Smooth muscle cell (in vitro differentiated cells): Measurements from ENCODE around the gene FAAH. TPM values are rescaled to one million over a fixed set of nuclear protein-coding genes. Genes with fewer than 3 reads are reported as not detected.

Experiments used
- DNase-seq: peaks from one replicate; lab custom pipeline; 2025; ENCODE audit not compliant: unreplicated experiment; lab: John Stamatoyannopoulos, UW
- H2AFZ ChIP-seq: fragments of 200-600 bp; sonication (generic); 2 replicates; pipeline ENCODE4 v1.6.0; 2016; ENCODE audit warnings: antibody characterized with exemption, low read depth, mild to moderate bottlenecking
- H3F3A ChIP-seq: fragments of 200-600 bp; sonication (generic); 2 replicates; pipeline ENCODE4 v1.6.0; 2017; ENCODE audit warnings: antibody characterized with exemption, low read depth
- H3K27ac ChIP-seq: fragments of 200-600 bp; sonication (generic); 2 replicates; pipeline ENCODE4 v1.5.1; 2016; ENCODE audit warnings: low read depth, mild to moderate bottlenecking
- H3K27me3 ChIP-seq: fragments of 200-600 bp; sonication (generic); 2 replicates; pipeline ENCODE4 v1.6.1; 2016; ENCODE audit warnings: low read depth, mild to moderate bottlenecking
- H3K36me3 ChIP-seq: fragments of 200-600 bp; sonication (generic); 2 replicates; pipeline ENCODE4 v1.5.1; 2016; ENCODE audit warnings: low read depth
- H3K4me1 ChIP-seq: fragments of 200-600 bp; sonication (generic); 2 replicates; pipeline ENCODE4 v1.5.1; 2016; ENCODE audit warnings: low read depth
- H3K4me2 ChIP-seq: fragments of 200-600 bp; sonication (generic); 2 replicates; pipeline ENCODE4 v1.6.0; 2016; ENCODE audit warnings: mild to moderate bottlenecking
- H3K4me3 ChIP-seq: fragments of 200-600 bp; sonication (generic); 2 replicates; pipeline ENCODE4 v1.5.1; 2016; ENCODE audit warnings: mild to moderate bottlenecking
- H3K79me2 ChIP-seq: fragments of 200-600 bp; sonication (generic); 2 replicates; pipeline ENCODE4 v1.6.0; 2016; ENCODE audit warnings: low read depth, mild to moderate bottlenecking
- H3K9ac ChIP-seq: fragments of 200-600 bp; sonication (generic); 2 replicates; pipeline ENCODE4 v1.6.0; 2016; ENCODE audit warnings: low read depth
- H3K9me3 ChIP-seq: fragments of 200-600 bp; sonication (generic); replicated peaks from 2 replicates; pipeline ENCODE4 v1.5.1; 2016; ENCODE audit warnings: low read depth
- H4K20me1 ChIP-seq: fragments of 200-600 bp; sonication (generic); 2 replicates; pipeline ENCODE4 v1.6.0; 2016; ENCODE audit warnings: low read depth
- WGBS: methylation state at CpG from one replicate; pipeline ENCODE4 v1.1.7; 2016; ENCODE audit warnings: low lambda C conversion rate; 5-methylcytosine and 5-hydroxymethylcytosine counted together
- polyA plus RNA-seq: library from polyadenylated mRNA; unstranded; fragments of >200 nt; fragmentation: Nextera tagmentation; extraction: Ambion mirVana; gene quantifications from 2 replicates; pipeline ENCODE4 v1.2.1, GENCODE V29; 2016
- total RNA-seq: library from RNA; depleted of rRNA; stranded (reverse); fragments of >200 nt; gene quantifications from 2 replicates; pipeline ENCODE4 v1.2.3, GENCODE V29; 2014
- TF ChIP-seq, protein P1 (sequence below): fragments of 200-600 bp; sonication (generic); IDR thresholded peaks from 2 replicates; pipeline ENCODE4 v1.5.1; 2017; ENCODE audit warnings: borderline replicate concordance, mild to moderate bottlenecking, antibody characterized with exemption; ENCODE audit not compliant: insufficient read depth, poor library complexity, severe bottlenecking

Gene FAAH
- total and polyA plus RNA-seq, 2 experiments from 2014 or later = 5.7 to 11.1 TPM

DNA sequence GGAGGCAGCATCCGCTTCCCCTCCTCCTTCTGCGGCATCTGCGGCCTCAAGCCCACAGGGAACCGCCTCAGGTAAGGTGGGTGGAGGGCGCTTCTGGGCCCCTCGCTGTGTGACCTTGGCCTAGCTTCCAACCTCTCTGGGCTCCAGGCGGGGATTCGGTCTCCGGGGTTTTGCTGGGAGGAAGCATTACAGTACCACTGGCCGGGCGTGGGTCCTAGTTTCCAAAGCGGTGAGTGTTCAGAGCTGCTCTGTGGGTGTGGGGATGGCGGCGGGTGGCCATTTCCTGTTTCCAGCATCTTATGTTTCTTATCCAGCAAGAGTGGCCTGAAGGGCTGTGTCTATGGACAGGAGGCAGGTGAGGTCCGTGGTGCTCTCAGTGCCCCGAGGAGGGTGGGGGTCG, 11.6 kb downstream of the FAAH start:
- H3K9me3 ChIP-seq = no peaks in the 10 kb centered on the region
- TF ChIP-seq, protein P1, sequence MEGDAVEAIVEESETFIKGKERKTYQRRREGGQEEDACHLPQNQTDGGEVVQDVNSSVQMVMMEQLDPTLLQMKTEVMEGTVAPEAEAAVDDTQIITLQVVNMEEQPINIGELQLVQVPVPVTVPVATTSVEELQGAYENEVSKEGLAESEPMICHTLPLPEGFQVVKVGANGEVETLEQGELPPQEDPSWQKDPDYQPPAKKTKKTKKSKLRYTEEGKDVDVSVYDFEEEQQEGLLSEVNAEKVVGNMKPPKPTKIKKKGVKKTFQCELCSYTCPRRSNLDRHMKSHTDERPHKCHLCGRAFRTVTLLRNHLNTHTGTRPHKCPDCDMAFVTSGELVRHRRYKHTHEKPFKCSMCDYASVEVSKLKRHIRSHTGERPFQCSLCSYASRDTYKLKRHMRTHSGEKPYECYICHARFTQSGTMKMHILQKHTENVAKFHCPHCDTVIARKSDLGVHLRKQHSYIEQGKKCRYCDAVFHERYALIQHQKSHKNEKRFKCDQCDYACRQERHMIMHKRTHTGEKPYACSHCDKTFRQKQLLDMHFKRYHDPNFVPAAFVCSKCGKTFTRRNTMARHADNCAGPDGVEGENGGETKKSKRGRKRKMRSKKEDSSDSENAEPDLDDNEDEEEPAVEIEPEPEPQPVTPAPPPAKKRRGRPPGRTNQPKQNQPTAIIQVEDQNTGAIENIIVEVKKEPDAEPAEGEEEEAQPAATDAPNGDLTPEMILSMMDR = no peak
- H4K20me1 ChIP-seq = no peaks in the 10 kb centered on the region
- no peak overlapping the region for H2AFZ ChIP-seq
- H3K36me3 ChIP-seq = no peaks in the 10 kb centered on the region
- no peak overlapping the region for H3K4me3 ChIP-seq
- H3K4me1 ChIP-seq = peaks cover 8% of the 10 kb centered on the region
- no peaks in the 10 kb centered on the region for H3F3A ChIP-seq
- no peaks in the 10 kb centered on the region for H3K79me2 ChIP-seq
- H3K4me2 ChIP-seq = no peak overlapping the region
- no peak for DNase-seq
- H3K27me3 ChIP-seq = no peaks in the 10 kb centered on the region
- 93% methylated on average over 15 of the region's 17 CpGs for WGBS
- no peak overlapping the region for H3K27ac ChIP-seq
- no peak overlapping the region for H3K9ac ChIP-seq

DNA sequence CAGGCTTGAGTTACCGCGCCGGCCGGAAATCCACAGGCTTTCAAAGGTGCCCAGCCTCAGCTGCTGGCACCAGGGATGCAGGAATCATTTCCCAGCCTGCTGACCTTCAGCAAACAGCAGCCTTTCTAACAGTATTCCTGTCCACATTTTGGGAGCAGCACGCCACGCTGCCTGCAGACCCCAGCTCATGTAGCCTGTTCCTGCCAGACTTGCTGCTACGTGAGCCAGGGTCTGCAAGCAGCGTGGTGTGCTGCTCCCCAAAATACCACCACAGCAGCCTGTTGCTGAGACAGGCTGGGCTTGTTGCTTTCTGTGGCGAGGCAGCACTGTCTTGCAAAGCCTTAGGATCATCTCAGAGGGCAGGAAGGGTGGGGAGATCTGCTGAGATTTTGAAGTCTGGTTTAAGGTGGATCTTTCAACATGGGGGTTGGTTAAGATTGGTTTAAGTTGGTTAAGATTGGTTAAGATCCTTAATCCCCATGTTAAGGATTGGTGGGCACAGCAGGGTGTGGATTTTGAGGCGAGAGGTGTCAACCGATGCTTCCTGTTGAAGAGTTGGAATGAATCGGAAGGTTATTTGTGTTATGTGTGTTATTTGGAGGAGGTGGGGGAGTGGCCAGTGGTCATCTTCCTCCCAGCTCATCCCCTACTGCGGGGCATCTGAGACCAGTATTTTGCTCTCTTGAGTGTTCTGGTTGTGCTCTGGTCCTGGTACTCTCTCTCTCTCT, 12.9 kb downstream of the FAAH start:
- WGBS = 63% methylated on average over 13 of the region's 13 CpGs
- H3K79me2 ChIP-seq = no peaks in the 10 kb centered on the region
- H3K36me3 ChIP-seq = no peaks in the 10 kb centered on the region
- no peak overlapping the region for H3K9ac ChIP-seq
- H3F3A ChIP-seq = no peaks in the 10 kb centered on the region
- H2AFZ ChIP-seq = no peak overlapping the region
- DNase-seq = no peak
- TF ChIP-seq, protein P1 = no peak
- H3K4me1 ChIP-seq = peaks cover 8% of the 10 kb centered on the region
- peak overlapping the region; percentile 77 for H3K4me2 ChIP-seq
- H3K9me3 ChIP-seq = no peaks in the 10 kb centered on the region
- no peaks in the 10 kb centered on the region for H4K20me1 ChIP-seq
- H3K4me3 ChIP-seq = peak overlapping the region; percentile 27
- H3K27ac ChIP-seq = no peak overlapping the region
- H3K27me3 ChIP-seq = no peaks in the 10 kb centered on the region

DNA sequence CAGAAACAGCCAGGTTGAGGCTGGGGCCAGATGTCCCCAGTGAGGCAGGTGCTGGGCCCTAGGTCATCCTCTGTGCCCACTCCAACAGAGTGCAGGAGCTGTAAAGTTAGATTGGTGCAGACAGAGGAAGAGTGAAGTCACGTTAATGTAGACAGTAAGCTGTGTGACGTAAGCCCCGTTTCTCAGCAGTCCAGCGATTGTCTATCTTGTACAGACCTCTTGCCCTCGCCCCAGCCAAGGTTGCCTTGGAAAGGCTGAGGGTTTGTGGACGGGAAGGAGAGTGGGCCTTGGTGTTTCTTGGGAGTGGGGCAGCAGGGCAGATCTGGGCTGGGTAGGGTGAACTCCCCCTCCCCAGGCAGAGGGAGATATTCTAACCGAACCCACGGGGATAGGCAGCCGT, 13.5 kb downstream of the FAAH start:
- H3K27ac ChIP-seq = no peak overlapping the region
- H3K9ac ChIP-seq = no peak overlapping the region
- no peaks in the 10 kb centered on the region for H3K9me3 ChIP-seq
- no peak overlapping the region for H3K4me3 ChIP-seq
- no peaks in the 10 kb centered on the region for H3F3A ChIP-seq
- no peak for DNase-seq
- H3K4me2 ChIP-seq = no peak overlapping the region
- no peaks in the 10 kb centered on the region for H3K27me3 ChIP-seq
- 88% methylated on average over 9 of the region's 9 CpGs for WGBS
- H3K36me3 ChIP-seq = no peaks in the 10 kb centered on the region
- H3K4me1 ChIP-seq = peaks cover 8% of the 10 kb centered on the region
- H3K79me2 ChIP-seq = no peaks in the 10 kb centered on the region
- no peaks in the 10 kb centered on the region for H4K20me1 ChIP-seq
- TF ChIP-seq, protein P1 = no peak
- no peak overlapping the region for H2AFZ ChIP-seq
